Uterus (tissue), 2 donors: ENCODE data around the gene ARHGAP21.

ENCODE experiments used
- POLR2A ChIP-seq, 2 donors: fragments of 450-650 bp; IDR thresholded peaks; one replicate each; pipeline ENCODE4 v1.6.1; 2016; ENCODE audit warnings: antibody characterized with exemption in 2 of 2, mild to moderate bottlenecking in 1 of 2, moderate library complexity in 1 of 2
- TF ChIP-seq, protein P1 (sequence below), 4 experiments: fragments of 200-600 bp in 2 of 4; fragments of 450-650 bp in 2 of 4; sonication (generic) in 2 of 4; IDR thresholded peaks; one replicate each; pipeline ENCODE4 v1.5.1; 2016 to 2019; ENCODE audit warnings: antibody characterized with exemption in 4 of 4, mild to moderate bottlenecking in 2 of 4, moderate library complexity in 1 of 4

DNA sequence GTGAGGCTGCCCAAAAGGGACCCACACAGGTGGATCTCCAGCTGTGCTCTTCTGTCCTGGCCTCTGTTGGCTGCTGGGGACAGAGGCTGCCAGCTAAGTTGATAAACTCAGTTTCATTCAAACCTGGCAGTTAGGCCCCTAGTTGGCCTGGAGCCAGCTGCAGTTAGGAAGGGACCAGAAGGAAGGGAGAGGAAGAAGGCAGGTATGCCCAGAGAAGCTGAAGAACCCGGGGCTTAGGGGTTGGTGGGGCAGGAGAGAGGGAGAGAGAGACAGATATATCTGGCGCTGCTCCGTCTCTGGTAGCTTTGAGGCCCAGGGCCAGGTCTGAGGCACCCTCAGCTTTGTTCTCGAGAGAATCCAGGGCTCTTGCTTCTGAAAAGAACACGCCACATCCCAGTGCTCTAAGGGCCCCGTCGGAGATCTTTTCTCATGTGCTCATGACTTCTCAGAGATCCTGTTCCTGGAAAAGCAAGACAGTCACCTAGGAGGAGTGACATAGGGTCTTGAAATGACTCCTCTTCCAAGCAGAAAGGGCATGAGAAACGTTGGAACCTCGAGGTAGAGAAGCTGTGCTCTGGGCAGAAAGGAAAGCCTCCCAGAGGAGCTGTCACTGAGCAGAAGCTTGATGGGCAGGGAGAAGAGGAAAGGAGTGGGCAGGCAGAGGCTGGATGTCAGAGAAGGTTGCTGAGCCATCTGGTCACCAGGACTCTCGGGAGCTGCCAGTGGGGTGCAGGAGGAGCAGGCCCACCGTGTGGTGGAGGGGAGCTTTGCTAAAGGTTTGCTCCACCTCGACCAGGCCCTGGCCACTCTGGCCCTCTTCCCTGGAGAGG lies 153.6 kb downstream of the ARHGAP21 start:
- no peak for TF ChIP-seq POLR2A (IDR thresholded peaks at IDR 0.05)
- TF ChIP-seq, protein P1, sequence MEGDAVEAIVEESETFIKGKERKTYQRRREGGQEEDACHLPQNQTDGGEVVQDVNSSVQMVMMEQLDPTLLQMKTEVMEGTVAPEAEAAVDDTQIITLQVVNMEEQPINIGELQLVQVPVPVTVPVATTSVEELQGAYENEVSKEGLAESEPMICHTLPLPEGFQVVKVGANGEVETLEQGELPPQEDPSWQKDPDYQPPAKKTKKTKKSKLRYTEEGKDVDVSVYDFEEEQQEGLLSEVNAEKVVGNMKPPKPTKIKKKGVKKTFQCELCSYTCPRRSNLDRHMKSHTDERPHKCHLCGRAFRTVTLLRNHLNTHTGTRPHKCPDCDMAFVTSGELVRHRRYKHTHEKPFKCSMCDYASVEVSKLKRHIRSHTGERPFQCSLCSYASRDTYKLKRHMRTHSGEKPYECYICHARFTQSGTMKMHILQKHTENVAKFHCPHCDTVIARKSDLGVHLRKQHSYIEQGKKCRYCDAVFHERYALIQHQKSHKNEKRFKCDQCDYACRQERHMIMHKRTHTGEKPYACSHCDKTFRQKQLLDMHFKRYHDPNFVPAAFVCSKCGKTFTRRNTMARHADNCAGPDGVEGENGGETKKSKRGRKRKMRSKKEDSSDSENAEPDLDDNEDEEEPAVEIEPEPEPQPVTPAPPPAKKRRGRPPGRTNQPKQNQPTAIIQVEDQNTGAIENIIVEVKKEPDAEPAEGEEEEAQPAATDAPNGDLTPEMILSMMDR (IDR thresholded peaks at IDR 0.05), result no peak
